AG04449 (cell line): ENCODE results near the gene GYPC.

Experiments
- CTCF ChIA-PET: fragments of 350-600 bp; formaldehyde crosslinking; extraction: SDS; loops from one replicate; lab custom pipeline; 2021; ENCODE audit warnings: antibody characterized with exemption; lab: Yijun Ruan, JAX
- POLR2A ChIA-PET: fragments of 400-600, 350-600 bp; formaldehyde crosslinking; extraction: SDS; loops from one replicate; lab custom pipeline; 2020; ENCODE audit warnings: antibody characterized with exemption, inconsistent platforms; lab: Yijun Ruan, JAX
- DNase-seq: peaks from one replicate; pipeline ENCODE4 v3.0.0-alpha.2; 2010; ENCODE audit warnings: low read depth, low spot score
- H3K4me3 ChIP-seq: 2 replicates; pipeline ENCODE4 v1.5.1; 2011; ENCODE audit warnings: low read depth, mild to moderate bottlenecking, control low read depth, low read length
- CTCF ChIP-seq: IDR thresholded peaks from one replicate; pipeline ENCODE4 v1.5.1; 2011; ENCODE audit warnings: mild to moderate bottlenecking, moderate library complexity, low read length, control low read depth, inconsistent platforms; ENCODE audit not compliant: insufficient read depth; ENCODE audit errors: missing control alignments

The GYPC gene

GRCh38 chr2:126678269-126679065 is 22.5 kb downstream of the GYPC start:
- ChIA-PET CTCF (no interaction called here), POLR2A (no interaction called here)
- no peak overlapping the region for H3K4me3 ChIP-seq
- no peak for TF ChIP-seq CTCF
- no peak for DNase-seq

GRCh38 chr2:126679094-126679713 is 23.2 kb downstream of the GYPC start:
- H3K4me3 ChIP-seq: no peak overlapping the region
- no peak for DNase-seq
- ChIA-PET POLR2A (no interaction called here), CTCF (no interaction called here)
- TF ChIP-seq CTCF: no peak

GRCh38 chr2:126681505-126681904 is 25.5 kb downstream of the GYPC start:
- POLR2A ChIA-PET: no interaction called here
- TF ChIP-seq CTCF: no peak
- DNase-seq: no peak
- CTCF ChIA-PET: no interaction called here
- H3K4me3 ChIP-seq: no peak overlapping the region

GRCh38 chr2:126685629-126686028 is 29.7 kb downstream of the GYPC start:
- no peak overlapping the region for H3K4me3 ChIP-seq
- ChIA-PET CTCF (no interaction called here), POLR2A (no interaction called here)
- TF ChIP-seq CTCF: no peak
- DNase-seq: no peak

- H3K4me3 ChIP-seq: no peak overlapping the region
- no peak for TF ChIP-seq CTCF
- POLR2A ChIA-PET: no interaction called here
- no peak for DNase-seq
- CTCF ChIA-PET: interaction anchor here (1.0 to 1.4 kb wide), 2 partner anchors 13 to 91 kb away, joined by 3 to 5 read pairs; no protein-coding TSS in a partner anchor
Measured at GRCh38 chr2:126686286-126686685, 30.3 kb downstream of the GYPC start.

GRCh38 chr2:126686841-126687485 is 31.0 kb downstream of the GYPC start:
- ChIA-PET CTCF (interaction anchor here (1.0 to 1.4 kb wide), 2 partner anchors 12 to 90 kb away, joined by 3 to 5 read pairs; no protein-coding TSS in a partner anchor), POLR2A (no interaction called here)
- DNase-seq: no peak
- no peak for TF ChIP-seq CTCF
- H3K4me3 ChIP-seq: no peak overlapping the region
